Measurements from ENCODE around the gene HLA-DOA.

- TF ChIP-seq CTCF (IDR thresholded peaks at IDR 0.05): no peak
- TF ChIP-seq POLR2A (IDR thresholded peaks at IDR 0.05): no peak
These were observed 10.0 kb upstream of the HLA-DOA start for GRCh38 chr6:33019372-33019771.
